Measurements from ENCODE around the gene ACP3.

Gene ACP3

DNA sequence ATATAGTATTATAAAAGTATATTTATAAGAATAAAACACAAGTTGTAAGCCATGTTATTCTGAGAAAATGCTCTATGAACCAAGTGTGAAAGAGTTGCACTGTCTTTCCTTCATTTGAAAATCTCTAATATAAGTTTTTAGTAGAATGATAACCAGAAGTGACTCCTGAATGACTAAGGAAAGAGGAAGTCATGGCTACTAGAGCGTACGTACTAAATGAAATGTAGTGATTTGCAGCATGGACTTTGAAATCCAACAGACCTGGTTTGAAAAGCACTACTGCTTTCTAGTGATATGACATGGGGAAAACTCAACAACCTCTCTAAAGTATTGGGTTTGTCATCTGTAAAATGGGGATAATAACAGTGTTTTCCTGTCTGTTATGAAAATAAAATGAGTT, 89.8 kb downstream of the ACP3 start:
- no peak overlapping the region for H3K4me3 ChIP-seq (ENCODE audit: control insufficient read depth, low read depth, low read length)
- TF ChIP-seq, protein P1, sequence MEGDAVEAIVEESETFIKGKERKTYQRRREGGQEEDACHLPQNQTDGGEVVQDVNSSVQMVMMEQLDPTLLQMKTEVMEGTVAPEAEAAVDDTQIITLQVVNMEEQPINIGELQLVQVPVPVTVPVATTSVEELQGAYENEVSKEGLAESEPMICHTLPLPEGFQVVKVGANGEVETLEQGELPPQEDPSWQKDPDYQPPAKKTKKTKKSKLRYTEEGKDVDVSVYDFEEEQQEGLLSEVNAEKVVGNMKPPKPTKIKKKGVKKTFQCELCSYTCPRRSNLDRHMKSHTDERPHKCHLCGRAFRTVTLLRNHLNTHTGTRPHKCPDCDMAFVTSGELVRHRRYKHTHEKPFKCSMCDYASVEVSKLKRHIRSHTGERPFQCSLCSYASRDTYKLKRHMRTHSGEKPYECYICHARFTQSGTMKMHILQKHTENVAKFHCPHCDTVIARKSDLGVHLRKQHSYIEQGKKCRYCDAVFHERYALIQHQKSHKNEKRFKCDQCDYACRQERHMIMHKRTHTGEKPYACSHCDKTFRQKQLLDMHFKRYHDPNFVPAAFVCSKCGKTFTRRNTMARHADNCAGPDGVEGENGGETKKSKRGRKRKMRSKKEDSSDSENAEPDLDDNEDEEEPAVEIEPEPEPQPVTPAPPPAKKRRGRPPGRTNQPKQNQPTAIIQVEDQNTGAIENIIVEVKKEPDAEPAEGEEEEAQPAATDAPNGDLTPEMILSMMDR (conservative IDR thresholded peaks at IDR 0.05; ENCODE audit: control insufficient read depth, insufficient read depth, low read depth, low read length), result no peak
- DNase-seq (ENCODE audit: low read depth), result no peak
